ENCODE data around the gene TANGO6. TPM values are rescaled to one million over a fixed set of nuclear protein-coding genes. Genes with fewer than 3 reads are reported as not detected.

Gene TANGO6
- total and polyA plus RNA-seq, 9 donors: 4.7 to 27.8 (median 15.5) TPM

- no peak overlapping the region for H3K4me3 ChIP-seq
- H3K27ac ChIP-seq: no peak overlapping the region
- H3K9me3 ChIP-seq: no peaks in the 10 kb centered on the region
- H3K4me1 ChIP-seq (ENCODE audit: insufficient read depth): peaks cover under 1% of the 10 kb centered on the region
- no peak for DNase-seq
- no peaks in the 10 kb centered on the region for H3K36me3 ChIP-seq
- no peaks in the 10 kb centered on the region for H3K27me3 ChIP-seq
- TF ChIP-seq EP300 (IDR thresholded peaks at IDR 0.05): no peak
- no peak for TF ChIP-seq CTCF (IDR thresholded peaks at IDR 0.05)
- no peak for TF ChIP-seq POLR2A (IDR thresholded peaks at IDR 0.05)
- WGBS, 3 donors: 86 to 96% (median 93%) methylated on average over 1 of the region's 1 CpG
- intact Hi-C loops (cut with DNase I): no loop called here
Measured at GRCh38 chr16:68948230-68948910, 105.0 kb downstream of the TANGO6 start.

GRCh38 chr16:68951991-68952877, 108.9 kb downstream of the TANGO6 start:
- intact Hi-C loops (cut with DNase I): no loop called here
- no peaks in the 10 kb centered on the region for H3K36me3 ChIP-seq
- DNase-seq: no peak
- H3K9me3 ChIP-seq: no peaks in the 10 kb centered on the region
- no peak overlapping the region for H3K4me3 ChIP-seq
- no peak overlapping the region for H3K27ac ChIP-seq
- no peaks in the 10 kb centered on the region for H3K27me3 ChIP-seq
- WGBS, 3 donors: 66 to 77% (median 72%) methylated on average over 2 of the region's 2 CpGs
- TF ChIP-seq EP300 (IDR thresholded peaks at IDR 0.05) (no peak), CTCF (IDR thresholded peaks at IDR 0.05) (no peak), POLR2A (IDR thresholded peaks at IDR 0.05) (no peak)
- H3K4me1 ChIP-seq (ENCODE audit: insufficient read depth): no peaks in the 10 kb centered on the region

GRCh38 chr16:68954911-68955635, 111.7 kb downstream of the TANGO6 start:
- Histone ChIP-seq H3K9me3 (no peaks in the 10 kb centered on the region), H3K4me1 (ENCODE audit: insufficient read depth) (no peaks in the 10 kb centered on the region), H3K27me3 (no peaks in the 10 kb centered on the region), H3K36me3 (no peaks in the 10 kb centered on the region), H3K27ac (no peak overlapping the region), H3K4me3 (no peak overlapping the region)
- intact Hi-C loops (cut with DNase I): no loop called here
- WGBS, 3 donors: 28 to 45% (median 38%) methylated on average over 8 of the region's 8 CpGs
- TF ChIP-seq POLR2A (IDR thresholded peaks at IDR 0.05) (no peak), CTCF (IDR thresholded peaks at IDR 0.05) (no peak), EP300 (IDR thresholded peaks at IDR 0.05) (no peak)
- no peak for DNase-seq

- no peak for TF ChIP-seq EP300 (IDR thresholded peaks at IDR 0.05)
- no peak for TF ChIP-seq POLR2A (IDR thresholded peaks at IDR 0.05)
- TF ChIP-seq CTCF (IDR thresholded peaks at IDR 0.05): no peak
- 13 to 26% (median 15%) methylated on average over 5 of the region's 5 CpGs for WGBS, 3 donors
Measured at GRCh38 chr16:68960910-68961309, 117.6 kb downstream of the TANGO6 start.

More at GRCh38 chr16:68960910-68961309, 117.6 kb downstream of the TANGO6 start:
- Histone ChIP-seq H3K27ac (no peak overlapping the region), H3K4me1 (ENCODE audit: insufficient read depth) (no peaks in the 10 kb centered on the region), H3K36me3 (no peaks in the 10 kb centered on the region), H3K27me3 (no peaks in the 10 kb centered on the region), H3K9me3 (no peaks in the 10 kb centered on the region), H3K4me3 (no peak overlapping the region)
- intact Hi-C loops (cut with DNase I): no loop called here
- no peak for DNase-seq

All from ovary (tissue), 9 donors.